Ammon's horn (tissue), 1 donor: ENCODE data around the gene RAD18.

Source experiments
- DNase-seq: peaks from one replicate; pipeline ENCODE4 v3.0.0-alpha.2; 2016; ENCODE audit warnings: low spot score

The RAD18 gene

DNA sequence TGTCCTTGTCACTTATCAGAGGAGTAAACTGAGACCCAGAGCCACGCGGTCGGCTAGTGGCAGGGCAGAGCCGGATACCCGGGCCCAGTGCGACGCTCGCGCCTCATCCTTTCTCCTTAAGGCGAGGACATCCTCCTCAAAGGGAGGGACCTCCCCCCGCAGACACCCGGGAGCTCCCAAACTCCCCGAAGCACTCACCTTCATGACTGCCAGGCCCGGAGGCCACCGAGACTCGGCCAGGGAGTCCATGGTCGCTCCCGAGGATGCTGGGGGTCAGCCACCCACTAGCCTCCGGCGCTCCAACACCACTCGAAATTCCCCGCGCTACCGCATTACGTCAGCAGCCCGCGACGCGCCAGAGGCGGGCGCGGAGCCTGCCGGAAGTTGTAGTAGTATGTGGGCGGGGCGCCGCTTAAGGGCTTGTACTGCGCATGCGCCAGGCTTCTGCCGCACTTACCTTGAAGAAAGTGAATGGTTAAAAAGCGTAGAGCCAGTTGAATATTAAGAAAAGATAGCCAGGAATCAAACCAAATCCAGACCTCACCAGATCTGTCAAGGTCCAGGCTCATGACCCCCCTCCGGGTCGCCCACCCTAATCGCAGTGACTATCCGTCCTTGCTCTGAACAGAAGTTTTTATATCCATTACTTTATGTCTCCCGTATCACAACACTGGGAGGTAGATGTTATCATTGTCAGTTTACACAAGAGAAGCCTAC lies at the start of gene RAD18:
Gene RAD18 (minus strand): TSS at position 336 of the 717 bp plus-strand sequence. CDS start 87 bp downstream, at position 249.
- DNase-seq = peak; percentile 87

GRCh38 chr3:9012521-9012920 lies 49.2 kb upstream of the RAD18 start:
- DNase-seq = no peak

- no peak for DNase-seq
Measured at GRCh38 chr3:9009976-9010545, 46.8 kb upstream of the RAD18 start.

- no peak for DNase-seq
Measured at GRCh38 chr3:9008550-9009255, 45.4 kb upstream of the RAD18 start.

DNA sequence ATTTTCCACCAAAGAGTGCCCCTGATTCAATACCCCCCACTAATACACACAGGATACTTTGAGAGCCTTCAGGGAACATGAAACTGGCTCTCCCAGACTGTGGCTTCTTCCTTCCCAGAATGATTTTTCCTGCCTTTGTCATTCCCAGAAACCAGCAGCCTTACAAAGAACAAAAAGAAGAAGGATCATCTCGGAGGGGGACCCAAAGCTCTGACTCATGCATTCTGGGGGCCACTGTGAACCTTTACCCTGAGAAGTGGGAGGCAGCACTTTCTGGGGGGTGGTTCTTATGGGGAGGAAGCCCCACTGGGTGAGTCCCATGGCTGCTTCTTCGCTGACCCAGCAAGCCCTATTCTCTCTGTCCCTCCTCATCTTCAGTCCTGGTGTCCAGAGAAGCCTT lies 44.7 kb upstream of the RAD18 start:
- no peak for DNase-seq

GRCh38 chr3:9007213-9007612 lies 43.9 kb upstream of the RAD18 start:
- no peak for DNase-seq

GRCh38 chr3:9000041-9000440 lies 36.8 kb upstream of the RAD18 start:
- DNase-seq = no peak

DNA sequence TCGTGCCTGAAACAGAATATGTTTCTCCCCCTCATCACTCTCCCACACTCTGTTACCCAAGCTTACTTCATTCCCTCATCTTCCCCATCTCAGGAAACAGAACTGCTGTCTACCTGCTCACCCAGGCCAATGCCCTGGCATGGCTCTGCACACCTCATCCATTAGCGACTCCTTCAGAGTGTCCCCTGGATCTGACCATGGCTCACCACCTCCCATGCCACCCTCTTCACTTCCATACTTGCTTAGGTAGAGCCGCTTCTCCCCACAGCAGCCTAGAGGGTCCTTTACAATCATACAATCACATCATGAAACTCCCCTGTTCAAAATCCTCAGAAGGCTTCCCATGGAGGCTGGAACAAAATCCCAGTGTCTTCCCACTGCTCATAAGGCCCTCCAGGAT lies 33.9 kb upstream of the RAD18 start:
- no peak for DNase-seq

GRCh38 chr3:8996681-8997121 lies 33.4 kb upstream of the RAD18 start:
- peak; percentile 89 for DNase-seq

GRCh38 chr3:8996216-8996615 lies 32.9 kb upstream of the RAD18 start:
- DNase-seq = no peak

DNA sequence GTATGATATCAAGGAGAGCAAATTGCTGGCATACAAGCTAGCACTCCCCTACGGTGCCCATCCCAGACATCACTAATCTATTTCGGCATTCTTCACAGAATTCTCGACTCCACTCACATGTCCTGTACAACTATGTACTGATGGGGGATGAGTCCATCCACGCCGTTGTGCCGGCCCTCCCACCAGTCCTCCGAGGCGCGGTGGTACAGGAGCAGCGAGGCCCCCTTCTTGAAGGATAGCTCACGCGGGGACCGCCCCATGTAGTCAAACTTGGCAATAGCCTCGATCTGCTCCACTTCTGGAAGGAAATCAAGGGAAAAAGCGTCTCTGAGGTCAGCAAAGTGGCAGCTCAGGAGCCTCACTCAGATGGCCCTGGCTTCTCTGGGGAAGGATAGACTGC lies 31.0 kb upstream of the RAD18 start:
- no peak for DNase-seq

DNA sequence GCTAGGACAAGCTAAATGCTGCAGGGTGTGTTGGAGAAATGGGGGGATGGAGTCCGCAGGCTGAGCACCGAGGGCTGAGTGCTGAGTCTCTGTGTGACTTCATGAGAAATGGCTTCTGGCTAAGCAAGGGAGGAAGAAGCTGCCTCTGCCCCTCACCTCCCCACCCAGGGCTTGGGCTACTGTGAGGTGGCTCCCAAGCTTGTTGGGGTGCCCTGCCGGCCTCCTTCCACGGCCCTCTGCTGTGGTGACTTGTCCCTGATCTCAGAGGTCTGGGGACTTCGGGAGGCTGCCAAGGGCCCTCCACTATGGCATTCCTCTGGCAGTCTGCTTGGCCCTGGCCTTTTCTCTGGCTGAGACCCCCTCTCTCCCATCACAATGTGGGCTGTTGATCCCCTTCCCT lies 30.1 kb upstream of the RAD18 start:
- no peak for DNase-seq

GRCh38 chr3:8992854-8993253 lies 29.6 kb upstream of the RAD18 start:
- no peak for DNase-seq

DNA sequence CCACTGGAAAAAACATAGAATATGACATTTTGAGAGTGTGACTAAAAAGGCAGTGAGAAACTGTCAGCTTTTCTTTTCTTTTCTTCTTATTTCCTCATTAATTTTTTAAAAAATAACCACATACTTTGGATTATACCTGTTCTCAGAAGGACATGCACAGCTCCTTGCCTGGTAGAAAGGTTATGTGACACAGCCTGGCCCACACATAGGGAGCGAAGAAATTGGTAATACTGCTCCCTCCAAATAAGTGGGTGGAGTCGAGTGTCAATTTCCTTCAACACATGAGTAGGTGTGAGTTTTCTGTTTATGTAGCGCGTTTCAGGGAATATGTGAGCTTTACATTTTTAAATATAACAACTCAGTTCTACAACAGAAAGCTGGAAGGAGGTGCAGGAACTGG lies 28.9 kb upstream of the RAD18 start:
- DNase-seq = no peak

DNA sequence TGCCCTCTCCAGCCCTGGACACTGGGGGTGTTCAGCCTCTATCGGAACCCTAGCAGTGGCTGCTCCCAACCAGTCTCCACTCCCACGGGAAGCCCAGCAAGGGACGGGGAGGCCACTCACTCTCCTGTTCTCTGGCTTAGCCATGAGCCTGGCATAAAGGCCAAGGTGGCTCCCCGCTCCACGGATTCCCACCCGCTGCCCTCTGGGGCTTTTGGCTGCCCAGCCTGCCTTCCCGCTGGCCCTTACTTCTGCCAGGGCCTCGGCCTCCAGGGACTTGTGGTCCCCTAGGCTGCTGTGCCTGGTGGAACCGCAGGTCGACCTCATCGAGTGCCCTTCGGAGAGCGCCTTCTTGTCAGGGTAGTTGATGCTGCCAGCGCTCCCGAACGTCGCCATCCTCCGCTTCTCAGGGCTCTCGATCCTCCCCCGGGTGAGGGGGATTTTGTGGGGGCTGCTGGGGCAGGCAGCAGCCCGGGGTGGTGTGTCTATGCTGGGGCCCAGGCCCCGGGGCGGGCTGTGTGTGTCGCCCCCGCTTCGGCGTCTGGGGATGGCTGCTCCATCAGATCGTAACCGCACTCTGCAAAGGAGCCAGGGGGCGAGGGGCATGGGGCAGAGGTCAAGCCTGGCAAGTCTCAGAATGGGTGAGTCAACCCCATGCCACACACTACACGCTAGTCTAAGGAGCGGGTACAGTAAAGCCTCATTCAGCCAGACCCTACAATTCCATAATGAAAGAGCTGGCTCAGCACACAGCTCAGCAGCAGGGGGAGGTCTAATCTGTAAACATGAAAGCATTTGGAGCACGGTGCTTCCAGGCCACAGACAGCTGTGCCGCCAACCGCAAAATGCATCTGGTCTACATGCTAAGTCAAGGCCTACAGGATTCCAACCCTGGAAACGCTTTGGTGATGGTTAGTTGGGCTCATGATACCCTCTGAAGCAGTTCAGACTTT lies 27.3 kb upstream of the RAD18 start:
- no peak for DNase-seq

GRCh38 chr3:8988791-8989558 lies 25.7 kb upstream of the RAD18 start:
- DNase-seq = no peak

DNA sequence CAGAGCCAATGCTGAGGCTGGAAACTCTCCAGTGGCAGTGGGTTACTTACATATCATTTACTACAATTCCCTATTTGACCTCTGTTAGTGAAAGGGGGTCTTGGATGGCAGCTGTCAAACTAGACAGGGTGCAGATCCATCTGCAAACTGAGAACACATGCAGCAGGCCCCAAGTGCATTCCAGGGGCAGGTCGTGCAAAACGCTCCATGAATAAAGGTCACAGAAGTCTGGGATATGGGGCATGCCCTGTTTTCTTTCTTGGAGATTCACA lies 25.0 kb upstream of the RAD18 start:
- DNase-seq = no peak

DNA sequence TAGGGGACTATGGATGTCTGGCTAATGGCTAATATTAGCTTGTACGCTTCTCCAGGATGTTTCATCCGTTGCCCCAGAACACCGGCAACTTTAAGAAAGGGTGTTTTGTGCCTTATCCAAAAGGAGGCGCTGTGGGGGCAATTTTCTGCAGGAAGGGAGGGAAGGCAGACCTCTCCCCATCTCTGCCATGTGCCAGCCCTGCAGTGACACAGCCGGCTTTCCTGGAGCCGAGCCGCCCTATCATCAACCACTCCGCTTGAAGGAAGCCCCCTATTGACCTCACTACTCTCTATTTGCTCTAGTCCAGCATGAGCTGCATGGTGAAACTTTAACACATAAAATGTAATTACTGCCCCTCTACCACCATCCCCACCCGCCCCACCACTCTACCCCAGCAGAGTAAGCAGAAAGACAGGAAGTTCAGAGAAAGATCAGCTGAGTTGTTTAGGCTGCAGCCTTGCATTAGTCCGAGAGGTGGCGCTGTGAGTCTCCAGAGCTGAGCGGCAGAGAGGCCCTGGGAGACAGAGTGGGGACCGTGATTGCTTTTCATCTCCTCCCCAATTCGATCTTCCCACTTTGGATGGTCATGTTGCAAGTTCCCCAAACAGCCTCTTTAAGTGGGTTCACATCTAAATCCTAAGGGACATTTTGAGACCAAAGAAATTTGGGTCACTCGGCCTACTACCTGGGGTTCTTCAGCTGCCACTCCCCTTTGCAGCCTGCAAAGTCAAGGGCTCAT lies 24.5 kb upstream of the RAD18 start:
- peak; percentile 83 for DNase-seq

DNA sequence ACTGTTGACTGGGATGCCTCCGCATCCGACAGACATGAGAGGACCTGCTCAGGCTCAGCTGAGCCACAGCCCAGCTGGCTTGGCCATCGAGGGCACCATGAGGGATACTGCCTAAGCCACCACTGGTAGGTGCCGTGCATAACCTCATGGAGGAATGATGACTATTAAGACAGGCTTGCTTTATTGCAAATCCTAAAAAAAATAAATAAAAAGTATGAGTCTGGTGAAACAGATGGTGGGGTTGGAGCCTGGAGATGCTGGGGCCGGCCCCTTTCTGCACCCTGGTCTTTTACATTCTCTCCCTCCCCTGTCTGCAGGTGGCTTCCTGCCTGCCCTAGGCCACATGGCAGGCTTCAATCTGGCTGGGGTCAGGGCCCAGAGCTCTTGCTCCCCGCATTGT lies 24.0 kb upstream of the RAD18 start:
- DNase-seq = no peak

DNA sequence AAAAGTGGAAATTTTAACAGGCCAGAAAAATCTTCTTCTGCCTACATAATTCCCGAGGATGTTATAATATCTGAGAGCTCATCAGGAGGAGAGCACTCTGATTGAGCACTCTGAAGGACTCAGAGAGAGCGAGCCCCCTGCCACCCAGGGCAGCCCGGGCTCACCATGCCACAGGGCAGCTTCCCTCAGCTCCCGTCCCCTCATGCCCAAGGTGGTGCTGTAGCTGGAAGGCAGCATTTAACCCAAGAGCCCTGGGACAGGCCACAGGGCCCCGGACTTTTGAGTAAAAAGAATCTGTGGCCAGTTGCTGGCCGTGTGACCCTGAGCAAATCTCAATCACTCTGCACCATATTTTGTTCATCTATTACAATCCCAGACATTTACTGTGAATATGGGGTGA lies 23.5 kb upstream of the RAD18 start:
- DNase-seq = no peak

DNA sequence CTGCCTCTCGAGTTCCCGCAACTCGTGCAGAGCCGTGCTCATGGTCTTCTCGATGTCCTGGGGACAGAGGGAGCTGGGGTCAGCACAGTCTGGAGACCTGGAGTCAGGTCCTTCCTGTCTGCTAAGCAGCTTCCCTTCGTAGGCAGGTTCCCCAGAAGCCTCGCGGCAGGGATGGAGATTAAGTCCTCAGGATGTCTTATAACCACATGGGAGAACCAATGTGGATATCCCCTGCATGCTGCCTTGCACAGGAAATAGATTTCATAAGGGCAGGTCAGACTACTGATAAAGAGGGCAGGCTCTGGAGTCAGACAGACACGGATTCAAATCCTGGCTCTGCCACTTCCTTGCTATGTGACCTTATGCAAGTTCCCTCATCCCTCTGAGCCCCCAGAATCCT lies 22.6 kb upstream of the RAD18 start:
- no peak for DNase-seq
